ENCODE results near the gene CPT1B. TPM values are rescaled to one million over a fixed set of nuclear protein-coding genes. Genes with fewer than 3 reads are reported as not detected.

Gene CPT1B
- total and polyA plus RNA-seq, 2 experiments from 2014 or later: 5.6 to 14.4 TPM

DNA sequence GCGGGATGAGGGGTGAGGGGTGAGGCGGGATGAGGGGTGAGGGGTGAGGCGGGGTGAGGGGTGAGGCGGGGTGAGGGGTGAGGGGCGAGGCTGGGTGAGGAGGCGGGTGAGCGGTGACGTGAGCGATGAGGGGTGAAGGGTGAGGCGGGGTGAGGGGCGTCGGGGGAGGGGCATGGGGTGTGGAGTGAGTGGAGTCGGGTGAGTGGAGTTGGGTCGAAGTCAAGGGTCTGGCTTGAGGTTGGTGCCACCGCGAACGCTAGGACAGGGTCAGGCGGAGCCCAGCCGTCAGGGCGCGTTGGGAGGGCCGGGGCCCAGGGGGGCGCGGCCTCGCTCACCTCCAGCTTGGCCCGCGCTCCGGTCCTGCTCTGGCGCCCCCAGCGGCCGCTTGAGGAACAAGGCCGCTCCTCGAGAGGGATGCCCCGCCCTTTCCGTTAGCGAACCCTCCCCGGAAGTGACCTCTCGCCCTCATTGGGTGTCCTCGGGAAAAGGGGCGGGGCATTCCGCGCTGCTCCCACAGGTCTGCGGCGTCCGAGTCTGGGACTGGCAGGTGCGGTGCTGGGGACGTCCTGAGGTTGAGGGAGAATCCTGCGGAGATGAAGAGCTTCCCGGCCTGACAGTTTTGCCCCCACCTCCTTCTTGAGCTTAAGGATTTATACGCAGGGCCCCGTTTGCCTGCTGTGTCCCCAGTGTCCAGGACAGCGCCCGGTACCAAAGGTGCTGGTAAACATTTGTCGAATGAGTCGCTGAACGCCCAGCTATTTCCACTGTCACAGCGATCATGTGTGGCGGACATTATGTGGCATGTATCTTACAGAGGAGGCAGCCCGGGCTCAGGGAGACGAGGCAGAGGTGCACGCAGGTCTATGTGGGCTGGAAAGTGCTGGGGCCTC, 15.5 kb downstream of the CPT1B start, which contains the start of gene SYCE3:
Gene SYCE3 (minus strand): TSS at position 397 of the 890 bp plus-strand sequence. CDS start 6,514 bp downstream, outside the sequence.
- Histone ChIP-seq H3K4me2 (peak within 1 kb of the TSS; percentile 99), H4K20me1 (replicated peaks; ENCODE audit: insufficient read depth) (no peaks in the 10 kb centered on the region), H3K27ac (ENCODE audit: low read depth) (no peak within 1 kb of the TSS), H3F3A (replicated peaks; ENCODE audit: low read depth) (0 out of 2 replicates have a peak, but pooled peaks cover 3% of the 10 kb centered on the region), H3K9me2 (ENCODE audit: insufficient read depth) (no peaks in the 10 kb centered on the region), H3K36me3 (ENCODE audit: insufficient read depth) (no peaks in the 10 kb centered on the region), H3K4me3 (peak within 1 kb of the TSS; percentile 87), H3K79me2 (replicated peaks; ENCODE audit: insufficient read depth) (no peaks in the 10 kb centered on the region), H2AFZ (peak within 1 kb of the TSS; percentile 97), H3K27me3 (ENCODE audit: insufficient read depth) (peaks cover 20% of the 10 kb centered on the region), H3K4me1 (ENCODE audit: insufficient read depth) (no peaks in the 10 kb centered on the region)
- H3K27ac Mint-ChIP-seq: no peak within 1 kb of the TSS
- peak within 1 kb of the TSS; percentile 90 for H3K4me3 Mint-ChIP-seq
- TF ChIP-seq, protein P1, sequence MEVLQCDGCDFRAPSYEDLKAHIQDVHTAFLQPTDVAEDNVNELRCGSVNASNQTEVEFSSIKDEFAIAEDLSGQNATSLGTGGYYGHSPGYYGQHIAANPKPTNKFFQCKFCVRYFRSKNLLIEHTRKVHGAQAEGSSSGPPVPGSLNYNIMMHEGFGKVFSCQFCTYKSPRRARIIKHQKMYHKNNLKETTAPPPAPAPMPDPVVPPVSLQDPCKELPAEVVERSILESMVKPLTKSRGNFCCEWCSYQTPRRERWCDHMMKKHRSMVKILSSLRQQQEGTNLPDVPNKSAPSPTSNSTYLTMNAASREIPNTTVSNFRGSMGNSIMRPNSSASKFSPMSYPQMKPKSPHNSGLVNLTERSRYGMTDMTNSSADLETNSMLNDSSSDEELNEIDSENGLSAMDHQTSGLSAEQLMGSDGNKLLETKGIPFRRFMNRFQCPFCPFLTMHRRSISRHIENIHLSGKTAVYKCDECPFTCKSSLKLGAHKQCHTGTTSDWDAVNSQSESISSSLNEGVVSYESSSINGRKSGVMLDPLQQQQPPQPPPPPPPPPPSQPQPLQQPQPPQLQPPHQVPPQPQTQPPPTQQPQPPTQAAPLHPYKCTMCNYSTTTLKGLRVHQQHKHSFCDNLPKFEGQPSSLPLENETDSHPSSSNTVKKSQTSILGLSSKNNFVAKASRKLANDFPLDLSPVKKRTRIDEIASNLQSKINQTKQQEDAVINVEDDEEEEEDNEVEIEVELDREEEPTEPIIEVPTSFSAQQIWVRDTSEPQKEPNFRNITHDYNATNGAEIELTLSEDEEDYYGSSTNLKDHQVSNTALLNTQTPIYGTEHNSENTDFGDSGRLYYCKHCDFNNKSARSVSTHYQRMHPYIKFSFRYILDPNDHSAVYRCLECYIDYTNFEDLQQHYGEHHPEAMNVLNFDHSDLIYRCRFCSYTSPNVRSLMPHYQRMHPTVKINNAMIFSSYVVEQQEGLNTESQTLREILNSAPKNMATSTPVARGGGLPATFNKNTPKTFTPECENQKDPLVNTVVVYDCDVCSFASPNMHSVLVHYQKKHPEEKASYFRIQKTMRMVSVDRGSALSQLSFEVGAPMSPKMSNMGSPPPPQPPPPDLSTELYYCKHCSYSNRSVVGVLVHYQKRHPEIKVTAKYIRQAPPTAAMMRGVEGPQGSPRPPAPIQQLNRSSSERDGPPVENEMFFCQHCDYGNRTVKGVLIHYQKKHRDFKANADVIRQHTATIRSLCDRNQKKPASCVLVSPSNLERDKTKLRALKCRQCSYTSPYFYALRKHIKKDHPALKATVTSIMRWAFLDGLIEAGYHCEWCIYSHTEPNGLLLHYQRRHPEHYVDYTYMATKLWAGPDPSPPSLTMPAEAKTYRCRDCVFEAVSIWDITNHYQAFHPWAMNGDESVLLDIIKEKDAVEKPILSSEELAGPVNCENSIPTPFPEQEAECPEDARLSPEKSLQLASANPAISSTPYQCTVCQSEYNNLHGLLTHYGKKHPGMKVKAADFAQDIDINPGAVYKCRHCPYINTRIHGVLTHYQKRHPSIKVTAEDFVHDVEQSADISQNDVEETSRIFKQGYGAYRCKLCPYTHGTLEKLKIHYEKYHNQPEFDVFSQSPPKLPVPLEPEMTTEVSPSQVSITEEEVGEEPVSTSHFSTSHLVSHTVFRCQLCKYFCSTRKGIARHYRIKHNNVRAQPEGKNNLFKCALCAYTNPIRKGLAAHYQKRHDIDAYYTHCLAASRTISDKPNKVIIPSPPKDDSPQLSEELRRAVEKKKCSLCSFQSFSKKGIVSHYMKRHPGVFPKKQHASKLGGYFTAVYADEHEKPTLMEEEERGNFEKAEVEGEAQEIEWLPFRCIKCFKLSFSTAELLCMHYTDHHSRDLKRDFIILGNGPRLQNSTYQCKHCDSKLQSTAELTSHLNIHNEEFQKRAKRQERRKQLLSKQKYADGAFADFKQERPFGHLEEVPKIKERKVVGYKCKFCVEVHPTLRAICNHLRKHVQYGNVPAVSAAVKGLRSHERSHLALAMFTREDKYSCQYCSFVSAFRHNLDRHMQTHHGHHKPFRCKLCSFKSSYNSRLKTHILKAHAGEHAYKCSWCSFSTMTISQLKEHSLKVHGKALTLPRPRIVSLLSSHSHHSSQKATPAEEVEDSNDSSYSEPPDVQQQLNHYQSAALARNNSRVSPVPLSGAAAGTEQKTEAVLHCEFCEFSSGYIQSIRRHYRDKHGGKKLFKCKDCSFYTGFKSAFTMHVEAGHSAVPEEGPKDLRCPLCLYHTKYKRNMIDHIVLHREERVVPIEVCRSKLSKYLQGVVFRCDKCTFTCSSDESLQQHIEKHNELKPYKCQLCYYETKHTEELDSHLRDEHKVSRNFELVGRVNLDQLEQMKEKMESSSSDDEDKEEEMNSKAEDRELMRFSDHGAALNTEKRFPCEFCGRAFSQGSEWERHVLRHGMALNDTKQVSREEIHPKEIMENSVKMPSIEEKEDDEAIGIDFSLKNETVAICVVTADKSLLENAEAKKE (CRISPR knock-in tag; IDR thresholded peaks at IDR 0.05): no peak
- TF ChIP-seq JUNB (IDR thresholded peaks at IDR 0.05; ENCODE audit: unreplicated experiment) (no peak), CREB1 (CRISPR knock-in tag; IDR thresholded peaks at IDR 0.05; ENCODE audit: low read depth) (peak; percentile 70), EZH2 (IDR thresholded peaks at IDR 0.05; ENCODE audit: low read depth, unreplicated experiment) (no peak), STAT1 (IDR thresholded peaks at IDR 0.05; ENCODE audit: unreplicated experiment) (no peak), ZNF114 (CRISPR knock-in tag; IDR thresholded peaks at IDR 0.05) (no peak), POLR2AphosphoS5 (IDR thresholded peaks at IDR 0.05; ENCODE audit: low read depth) (peak; percentile 69), ZNF331 (CRISPR knock-in tag; IDR thresholded peaks at IDR 0.05; ENCODE audit: low read depth) (no peak)
- TF ChIP-seq, protein P2, sequence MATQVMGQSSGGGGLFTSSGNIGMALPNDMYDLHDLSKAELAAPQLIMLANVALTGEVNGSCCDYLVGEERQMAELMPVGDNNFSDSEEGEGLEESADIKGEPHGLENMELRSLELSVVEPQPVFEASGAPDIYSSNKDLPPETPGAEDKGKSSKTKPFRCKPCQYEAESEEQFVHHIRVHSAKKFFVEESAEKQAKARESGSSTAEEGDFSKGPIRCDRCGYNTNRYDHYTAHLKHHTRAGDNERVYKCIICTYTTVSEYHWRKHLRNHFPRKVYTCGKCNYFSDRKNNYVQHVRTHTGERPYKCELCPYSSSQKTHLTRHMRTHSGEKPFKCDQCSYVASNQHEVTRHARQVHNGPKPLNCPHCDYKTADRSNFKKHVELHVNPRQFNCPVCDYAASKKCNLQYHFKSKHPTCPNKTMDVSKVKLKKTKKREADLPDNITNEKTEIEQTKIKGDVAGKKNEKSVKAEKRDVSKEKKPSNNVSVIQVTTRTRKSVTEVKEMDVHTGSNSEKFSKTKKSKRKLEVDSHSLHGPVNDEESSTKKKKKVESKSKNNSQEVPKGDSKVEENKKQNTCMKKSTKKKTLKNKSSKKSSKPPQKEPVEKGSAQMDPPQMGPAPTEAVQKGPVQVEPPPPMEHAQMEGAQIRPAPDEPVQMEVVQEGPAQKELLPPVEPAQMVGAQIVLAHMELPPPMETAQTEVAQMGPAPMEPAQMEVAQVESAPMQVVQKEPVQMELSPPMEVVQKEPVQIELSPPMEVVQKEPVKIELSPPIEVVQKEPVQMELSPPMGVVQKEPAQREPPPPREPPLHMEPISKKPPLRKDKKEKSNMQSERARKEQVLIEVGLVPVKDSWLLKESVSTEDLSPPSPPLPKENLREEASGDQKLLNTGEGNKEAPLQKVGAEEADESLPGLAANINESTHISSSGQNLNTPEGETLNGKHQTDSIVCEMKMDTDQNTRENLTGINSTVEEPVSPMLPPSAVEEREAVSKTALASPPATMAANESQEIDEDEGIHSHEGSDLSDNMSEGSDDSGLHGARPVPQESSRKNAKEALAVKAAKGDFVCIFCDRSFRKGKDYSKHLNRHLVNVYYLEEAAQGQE (IDR thresholded peaks at IDR 0.05; ENCODE audit: unreplicated experiment): no peak
- TF ChIP-seq, protein P3, sequence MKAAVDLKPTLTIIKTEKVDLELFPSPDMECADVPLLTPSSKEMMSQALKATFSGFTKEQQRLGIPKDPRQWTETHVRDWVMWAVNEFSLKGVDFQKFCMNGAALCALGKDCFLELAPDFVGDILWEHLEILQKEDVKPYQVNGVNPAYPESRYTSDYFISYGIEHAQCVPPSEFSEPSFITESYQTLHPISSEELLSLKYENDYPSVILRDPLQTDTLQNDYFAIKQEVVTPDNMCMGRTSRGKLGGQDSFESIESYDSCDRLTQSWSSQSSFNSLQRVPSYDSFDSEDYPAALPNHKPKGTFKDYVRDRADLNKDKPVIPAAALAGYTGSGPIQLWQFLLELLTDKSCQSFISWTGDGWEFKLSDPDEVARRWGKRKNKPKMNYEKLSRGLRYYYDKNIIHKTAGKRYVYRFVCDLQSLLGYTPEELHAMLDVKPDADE (IDR thresholded peaks at IDR 0.05): no peak
- TF ChIP-seq, protein P4, sequence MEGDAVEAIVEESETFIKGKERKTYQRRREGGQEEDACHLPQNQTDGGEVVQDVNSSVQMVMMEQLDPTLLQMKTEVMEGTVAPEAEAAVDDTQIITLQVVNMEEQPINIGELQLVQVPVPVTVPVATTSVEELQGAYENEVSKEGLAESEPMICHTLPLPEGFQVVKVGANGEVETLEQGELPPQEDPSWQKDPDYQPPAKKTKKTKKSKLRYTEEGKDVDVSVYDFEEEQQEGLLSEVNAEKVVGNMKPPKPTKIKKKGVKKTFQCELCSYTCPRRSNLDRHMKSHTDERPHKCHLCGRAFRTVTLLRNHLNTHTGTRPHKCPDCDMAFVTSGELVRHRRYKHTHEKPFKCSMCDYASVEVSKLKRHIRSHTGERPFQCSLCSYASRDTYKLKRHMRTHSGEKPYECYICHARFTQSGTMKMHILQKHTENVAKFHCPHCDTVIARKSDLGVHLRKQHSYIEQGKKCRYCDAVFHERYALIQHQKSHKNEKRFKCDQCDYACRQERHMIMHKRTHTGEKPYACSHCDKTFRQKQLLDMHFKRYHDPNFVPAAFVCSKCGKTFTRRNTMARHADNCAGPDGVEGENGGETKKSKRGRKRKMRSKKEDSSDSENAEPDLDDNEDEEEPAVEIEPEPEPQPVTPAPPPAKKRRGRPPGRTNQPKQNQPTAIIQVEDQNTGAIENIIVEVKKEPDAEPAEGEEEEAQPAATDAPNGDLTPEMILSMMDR (conservative IDR thresholded peaks at IDR 0.05; ENCODE audit: low read depth in 2 of 2): peak; percentile 67 to 81
- peaks cover 2% of the 10 kb centered on the region; the same call in 1 of the 3 replicates for H3K36me3 Mint-ChIP-seq (ENCODE audit: low read depth)
- H3K27me3 Mint-ChIP-seq (ENCODE audit: insufficient read depth, low read depth, poor library complexity): peaks cover 32% of the 10 kb centered on the region
- ATAC-seq: peak; percentile 96
- peak; percentile 98 for DNase-seq (ENCODE audit: low spot score)
- no peaks in the 10 kb centered on the region for H3K9me3 Mint-ChIP-seq
- peaks cover 6% of the 10 kb centered on the region; the same call in 2 of the 3 replicates for H3K4me1 Mint-ChIP-seq

All from GM23338 (cell line).